ENCODE measurements around the gene COMT. TPM values are rescaled to one million over a fixed set of nuclear protein-coding genes. Genes with fewer than 3 reads are reported as not detected.

The COMT gene
- total RNA-seq, 2 donors from 2014 or later, result 26.6 to 27.8 TPM

GRCh38 chr22:19976671-19977070 is 35.1 kb downstream of the COMT start:
- no peaks in the 10 kb centered on the region for H3K9me3 Mint-ChIP-seq
- peaks cover 17% of the 10 kb centered on the region for H3K36me3 ChIP-seq (ENCODE audit: control insufficient read depth, insufficient read depth, low read length)
- no peak for DNase-seq
- WGBS, 2 experiments (ENCODE audit: insufficient coverage in 1 of 2, insufficient read length in 1 of 2), result 99 to 100% methylated on average over 2 to 3 of the region's 3 CpGs
- H3K27me3 Mint-ChIP-seq (ENCODE audit: insufficient read depth), result no peaks in the 10 kb centered on the region
- H3K4me3 Mint-ChIP-seq, result no peak overlapping the region
- H3K27ac Mint-ChIP-seq, result no peak overlapping the region
- H3K4me1 ChIP-seq (ENCODE audit: control insufficient read depth, insufficient read depth, low read length), result peaks cover 9% of the 10 kb centered on the region
- H3K36me3 Mint-ChIP-seq (ENCODE audit: low read depth), result peaks cover 29% of the 10 kb centered on the region
- H3K27ac ChIP-seq (ENCODE audit: low read depth, low read length), result no peak overlapping the region
- no peaks in the 10 kb centered on the region for H3K27me3 ChIP-seq (ENCODE audit: control insufficient read depth, insufficient read depth, low read length, poor library complexity, severe bottlenecking)
- peaks cover 11% of the 10 kb centered on the region for H3K4me1 Mint-ChIP-seq
- H3K9ac ChIP-seq (ENCODE audit: extremely low read depth, low read length, poor library complexity, severe bottlenecking), result no peak overlapping the region
- H3K4me3 ChIP-seq (ENCODE audit: low read length), result no peak overlapping the region
- TF ChIP-seq, protein P1, sequence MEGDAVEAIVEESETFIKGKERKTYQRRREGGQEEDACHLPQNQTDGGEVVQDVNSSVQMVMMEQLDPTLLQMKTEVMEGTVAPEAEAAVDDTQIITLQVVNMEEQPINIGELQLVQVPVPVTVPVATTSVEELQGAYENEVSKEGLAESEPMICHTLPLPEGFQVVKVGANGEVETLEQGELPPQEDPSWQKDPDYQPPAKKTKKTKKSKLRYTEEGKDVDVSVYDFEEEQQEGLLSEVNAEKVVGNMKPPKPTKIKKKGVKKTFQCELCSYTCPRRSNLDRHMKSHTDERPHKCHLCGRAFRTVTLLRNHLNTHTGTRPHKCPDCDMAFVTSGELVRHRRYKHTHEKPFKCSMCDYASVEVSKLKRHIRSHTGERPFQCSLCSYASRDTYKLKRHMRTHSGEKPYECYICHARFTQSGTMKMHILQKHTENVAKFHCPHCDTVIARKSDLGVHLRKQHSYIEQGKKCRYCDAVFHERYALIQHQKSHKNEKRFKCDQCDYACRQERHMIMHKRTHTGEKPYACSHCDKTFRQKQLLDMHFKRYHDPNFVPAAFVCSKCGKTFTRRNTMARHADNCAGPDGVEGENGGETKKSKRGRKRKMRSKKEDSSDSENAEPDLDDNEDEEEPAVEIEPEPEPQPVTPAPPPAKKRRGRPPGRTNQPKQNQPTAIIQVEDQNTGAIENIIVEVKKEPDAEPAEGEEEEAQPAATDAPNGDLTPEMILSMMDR (conservative IDR thresholded peaks at IDR 0.05), result no peak
- no peaks in the 10 kb centered on the region for H3K9me3 ChIP-seq (ENCODE audit: control insufficient read depth, low read length)

GRCh38 chr22:19977296-19978243 is 36.0 kb downstream of the COMT start:
- H3K9me3 ChIP-seq (ENCODE audit: control insufficient read depth, low read length), result no peaks in the 10 kb centered on the region
- Mint-ChIP-seq H3K9me3 (no peaks in the 10 kb centered on the region), H3K4me1 (peaks cover 11% of the 10 kb centered on the region), H3K4me3 (no peak overlapping the region), H3K36me3 (ENCODE audit: low read depth) (peaks cover 27% of the 10 kb centered on the region), H3K27me3 (ENCODE audit: insufficient read depth) (no peaks in the 10 kb centered on the region), H3K27ac (no peak overlapping the region)
- peaks cover 9% of the 10 kb centered on the region for H3K4me1 ChIP-seq (ENCODE audit: control insufficient read depth, insufficient read depth, low read length)
- 92 to 94% methylated on average over 23 to 32 of the region's 32 CpGs for WGBS, 2 experiments (ENCODE audit: insufficient coverage in 1 of 2, insufficient read length in 1 of 2)
- no peak for DNase-seq
- no peaks in the 10 kb centered on the region for H3K27me3 ChIP-seq (ENCODE audit: control insufficient read depth, insufficient read depth, low read length, poor library complexity, severe bottlenecking)
- no peak overlapping the region for H3K9ac ChIP-seq (ENCODE audit: extremely low read depth, low read length, poor library complexity, severe bottlenecking)
- TF ChIP-seq, protein P1 (conservative IDR thresholded peaks at IDR 0.05), result no peak
- no peak overlapping the region for H3K27ac ChIP-seq (ENCODE audit: low read depth, low read length)
- no peak overlapping the region for H3K4me3 ChIP-seq (ENCODE audit: low read length)
- H3K36me3 ChIP-seq (ENCODE audit: control insufficient read depth, insufficient read depth, low read length), result peaks cover 16% of the 10 kb centered on the region

- no peaks in the 10 kb centered on the region for H3K9me3 Mint-ChIP-seq
- TF ChIP-seq, protein P1 (conservative IDR thresholded peaks at IDR 0.05), result no peak
- no peak overlapping the region for H3K4me3 Mint-ChIP-seq
- Histone ChIP-seq H3K36me3 (ENCODE audit: control insufficient read depth, insufficient read depth, low read length) (peaks cover 9% of the 10 kb centered on the region), H3K4me1 (ENCODE audit: control insufficient read depth, insufficient read depth, low read length) (peaks cover 9% of the 10 kb centered on the region), H3K27me3 (ENCODE audit: control insufficient read depth, insufficient read depth, low read length, poor library complexity, severe bottlenecking) (no peaks in the 10 kb centered on the region), H3K4me3 (ENCODE audit: low read length) (no peak overlapping the region), H3K9me3 (ENCODE audit: control insufficient read depth, low read length) (no peaks in the 10 kb centered on the region), H3K9ac (ENCODE audit: extremely low read depth, low read length, poor library complexity, severe bottlenecking) (no peak overlapping the region), H3K27ac (ENCODE audit: low read depth, low read length) (no peak overlapping the region)
- DNase-seq, result no peak
- 95 to 96% methylated on average over 17 of the region's 17 CpGs for WGBS, 2 experiments (ENCODE audit: insufficient coverage in 1 of 2, insufficient read length in 1 of 2)
- H3K27me3 Mint-ChIP-seq (ENCODE audit: insufficient read depth), result no peaks in the 10 kb centered on the region
- H3K4me1 Mint-ChIP-seq, result peaks cover 11% of the 10 kb centered on the region
- no peak overlapping the region for H3K27ac Mint-ChIP-seq
- peaks cover 22% of the 10 kb centered on the region for H3K36me3 Mint-ChIP-seq (ENCODE audit: low read depth)
Observed at GRCh38 chr22:19978748-19979147, 37.2 kb downstream of the COMT start.

All from endodermal cell (in vitro differentiated cells).